Neural progenitor cell (in vitro differentiated cells): ENCODE measurements around the gene FOXL3. TPM values are rescaled to one million over a fixed set of nuclear protein-coding genes. Genes with fewer than 3 reads are reported as not detected.

ENCODE experiments used
- DNase-seq: peaks from one replicate; pipeline ENCODE4 v3.0.0-alpha.2; 2016; ENCODE audit warnings: low spot score
- H2AFZ ChIP-seq: fragments of 200-600 bp; sonication (generic); replicated peaks from 2 replicates; pipeline ENCODE4 v1.6.1; 2016; ENCODE audit warnings: antibody characterized with exemption
- H3F3A ChIP-seq: fragments of 200-600 bp; sonication (generic); 2 replicates; pipeline ENCODE4 v1.6.1; 2016; ENCODE audit warnings: antibody characterized with exemption, low read depth
- H3K27ac ChIP-seq: fragments of 200-600 bp; sonication (generic); 2 replicates; pipeline ENCODE4 v1.5.1; 2016; ENCODE audit warnings: mild to moderate bottlenecking
- H3K27me3 ChIP-seq: fragments of 200-600 bp; sonication (generic); 2 replicates; pipeline ENCODE4 v1.6.1; 2016; ENCODE audit warnings: mild to moderate bottlenecking, moderate library complexity
- H3K36me3 ChIP-seq: fragments of 200-600 bp; sonication (generic); 2 replicates; pipeline ENCODE4 v1.5.1; 2016
- H3K4me1 ChIP-seq: fragments of 200-600 bp; sonication (generic); 2 replicates; pipeline ENCODE4 v1.6.1; 2016; ENCODE audit warnings: mixed run types
- H3K4me2 ChIP-seq: fragments of 200-600 bp; sonication (generic); 2 replicates; pipeline ENCODE4 v1.6.1; 2016
- H3K4me3 ChIP-seq: fragments of 200-600 bp; sonication (generic); 2 replicates; pipeline ENCODE4 v1.5.1; 2016
- H3K79me2 ChIP-seq: fragments of 200-600 bp; sonication (generic); 2 replicates; pipeline ENCODE4 v1.6.1; 2016; ENCODE audit warnings: low read depth
- H3K9ac ChIP-seq: fragments of 200-600 bp; sonication (generic); 2 replicates; pipeline ENCODE4 v1.6.1; 2016
- H3K9me3 ChIP-seq: fragments of 200-600 bp; sonication (generic); 2 replicates; pipeline ENCODE4 v1.5.1; 2016; ENCODE audit warnings: low read depth
- H4K20me1 ChIP-seq: fragments of 200-600 bp; sonication (generic); 2 replicates; pipeline ENCODE4 v1.6.1; 2016; ENCODE audit warnings: low read depth
- H3K27ac Mint-ChIP-seq: 3 replicates; pipeline ENCODE4 v1.8.0; 2021; ENCODE audit warnings: mixed read lengths
- H3K27me3 Mint-ChIP-seq: 2 replicates; pipeline ENCODE4 v1.8.0; 2022; ENCODE audit warnings: low read depth, mild to moderate bottlenecking, inconsistent platforms, moderate library complexity, mixed read lengths; ENCODE audit not compliant: insufficient read depth
- H3K36me3 Mint-ChIP-seq: 3 replicates; pipeline ENCODE4 v1.8.0; 2021; ENCODE audit warnings: mixed read lengths
- H3K4me1 Mint-ChIP-seq: 3 replicates; pipeline ENCODE4 v1.8.0; 2021; ENCODE audit warnings: mixed read lengths
- H3K4me3 Mint-ChIP-seq: 3 replicates; pipeline ENCODE4 v1.8.0; 2021; ENCODE audit warnings: mild to moderate bottlenecking, moderate library complexity, mixed read lengths
- H3K9me3 Mint-ChIP-seq: 3 replicates; pipeline ENCODE4 v1.8.0; 2020; ENCODE audit warnings: mixed read lengths
- CTCF ChIP-seq: fragments of 200-600 bp; sonication (generic); IDR thresholded peaks from 2 replicates; pipeline ENCODE4 v1.5.1; 2017; ENCODE audit warnings: antibody characterized with exemption, mild to moderate bottlenecking
- EZH2 ChIP-seq: fragments of 200-600 bp; sonication (generic); IDR thresholded peaks from 2 replicates; pipeline ENCODE4 v1.6.1; 2017; ENCODE audit warnings: antibody characterized with exemption, mild to moderate bottlenecking, moderate library complexity
- EZH2phosphoT487 ChIP-seq: fragments of 200-600 bp; sonication (generic); IDR thresholded peaks from 2 replicates; pipeline ENCODE4 v1.6.1; 2017; ENCODE audit warnings: antibody characterized with exemption
- total RNA-seq: library from RNA; depleted of rRNA; stranded (reverse); fragments of >200 nt; gene quantifications from 2 replicates; pipeline ENCODE4 v1.2.3, GENCODE V29; 2015; ENCODE audit warnings: low replicate concordance

FOXL3 gene
- total RNA-seq, 1 donor from 2014 or later = not detected

- Histone ChIP-seq H3K4me1 (no peaks in the 10 kb centered on the region), H3K9me3 (no peaks in the 10 kb centered on the region), H3K79me2 (no peaks in the 10 kb centered on the region), H3F3A (no peaks in the 10 kb centered on the region), H3K27ac (no peak overlapping the region), H3K36me3 (no peaks in the 10 kb centered on the region), H3K4me2 (no peak overlapping the region), H3K4me3 (no peak overlapping the region), H3K9ac (no peak overlapping the region), H3K27me3 (no peaks in the 10 kb centered on the region), H4K20me1 (no peaks in the 10 kb centered on the region), H2AFZ (no peak overlapping the region)
- no peak overlapping the region for H3K27ac Mint-ChIP-seq
- no peak overlapping the region for H3K4me3 Mint-ChIP-seq
- TF ChIP-seq EZH2phosphoT487 = no peak
- TF ChIP-seq EZH2 = no peak
- no peak for TF ChIP-seq CTCF
- H3K4me1 Mint-ChIP-seq = peaks cover 2% of the 10 kb centered on the region
- H3K27me3 Mint-ChIP-seq = peaks cover 2% of the 10 kb centered on the region
- peaks cover 3% of the 10 kb centered on the region for H3K9me3 Mint-ChIP-seq
- no peak for DNase-seq
- peaks cover 11% of the 10 kb centered on the region for H3K36me3 Mint-ChIP-seq
Measured at GRCh38 chr7:249989-250388, 40.0 kb upstream of the FOXL3 start.

GRCh38 chr7:250523-250922 is 39.4 kb upstream of the FOXL3 start:
- H3K27me3 Mint-ChIP-seq = peaks cover 2% of the 10 kb centered on the region
- no peak overlapping the region for H3K9ac ChIP-seq
- H3K79me2 ChIP-seq = no peaks in the 10 kb centered on the region
- no peaks in the 10 kb centered on the region for H3K36me3 ChIP-seq
- H3K4me1 ChIP-seq = no peaks in the 10 kb centered on the region
- peaks cover 3% of the 10 kb centered on the region for H3K9me3 Mint-ChIP-seq
- H2AFZ ChIP-seq = no peak overlapping the region
- no peak overlapping the region for H3K4me3 Mint-ChIP-seq
- H3K27ac Mint-ChIP-seq = no peak overlapping the region
- H3K4me1 Mint-ChIP-seq = peaks cover 4% of the 10 kb centered on the region
- no peak for TF ChIP-seq EZH2phosphoT487
- TF ChIP-seq EZH2 = no peak
- TF ChIP-seq CTCF = no peak
- H3F3A ChIP-seq = no peaks in the 10 kb centered on the region
- H3K4me2 ChIP-seq = no peak overlapping the region
- DNase-seq = no peak
- H3K9me3 ChIP-seq = no peaks in the 10 kb centered on the region
- H3K4me3 ChIP-seq = no peak overlapping the region
- no peaks in the 10 kb centered on the region for H4K20me1 ChIP-seq
- no peak overlapping the region for H3K27ac ChIP-seq
- H3K36me3 Mint-ChIP-seq = peaks cover 15% of the 10 kb centered on the region
- H3K27me3 ChIP-seq = no peaks in the 10 kb centered on the region

GRCh38 chr7:251005-251404 is 39.0 kb upstream of the FOXL3 start:
- DNase-seq = no peak

More at GRCh38 chr7:251005-251404, 39.0 kb upstream of the FOXL3 start:
- H3K36me3 Mint-ChIP-seq = peaks cover 15% of the 10 kb centered on the region
- peaks cover 4% of the 10 kb centered on the region for H3K4me1 Mint-ChIP-seq
- peaks cover 2% of the 10 kb centered on the region for H3K27me3 Mint-ChIP-seq
- no peak overlapping the region for H3K27ac Mint-ChIP-seq
- Histone ChIP-seq H3K9ac (no peak overlapping the region), H3F3A (no peaks in the 10 kb centered on the region), H3K4me2 (no peak overlapping the region), H3K79me2 (no peaks in the 10 kb centered on the region), H3K27me3 (no peaks in the 10 kb centered on the region), H4K20me1 (no peaks in the 10 kb centered on the region), H3K36me3 (no peaks in the 10 kb centered on the region), H2AFZ (no peak overlapping the region), H3K27ac (no peak overlapping the region), H3K4me3 (no peak overlapping the region), H3K9me3 (no peaks in the 10 kb centered on the region), H3K4me1 (no peaks in the 10 kb centered on the region)
- no peak overlapping the region for H3K4me3 Mint-ChIP-seq
- H3K9me3 Mint-ChIP-seq = peaks cover 3% of the 10 kb centered on the region
- no peak for TF ChIP-seq CTCF
- no peak for TF ChIP-seq EZH2
- no peak for TF ChIP-seq EZH2phosphoT487
